GM23338 (cell line): ENCODE measurements around the gene FOXP1. TPM values are rescaled to one million over a fixed set of nuclear protein-coding genes. Genes with fewer than 3 reads are reported as not detected.
A peak's percentile ranks its signal among the peaks of the same experiment; 100 is the strongest.

Source experiments
- ATAC-seq: fragments of 200-7000 bp; cut with Tn5 transposase; 3 replicates; pipeline ENCODE4 v1.9.1; 2020
- DNase-seq: peaks from one replicate; pipeline ENCODE4 v3.0.0-alpha.2; 2015; ENCODE audit warnings: low spot score
- H2AFZ ChIP-seq: fragments of 200-600 bp; sonication (generic); 2 replicates; pipeline ENCODE4 v1.8.0; 2016; ENCODE audit warnings: antibody characterized with exemption, mild to moderate bottlenecking, moderate library complexity
- H3F3A ChIP-seq: fragments of 200-600 bp; sonication (generic); replicated peaks from 2 replicates; pipeline ENCODE4 v1.8.0; 2017; ENCODE audit warnings: antibody characterized with exemption, mixed run types, low read depth
- H3K27ac ChIP-seq: fragments of 200-600 bp; sonication (generic); 2 replicates; pipeline ENCODE4 v1.6.1; 2016; ENCODE audit warnings: low read depth
- H3K27me3 ChIP-seq: fragments of 200-600 bp; sonication (generic); 2 replicates; pipeline ENCODE4 v1.8.0; 2016; ENCODE audit warnings: mild to moderate bottlenecking, mixed run types, moderate library complexity; ENCODE audit not compliant: insufficient read depth
- H3K36me3 ChIP-seq: fragments of 200-600 bp; sonication (generic); 2 replicates; pipeline ENCODE4 v1.8.0; 2016; ENCODE audit warnings: mild to moderate bottlenecking; ENCODE audit not compliant: insufficient read depth
- H3K4me1 ChIP-seq: fragments of 200-600 bp; sonication (generic); 2 replicates; pipeline ENCODE4 v1.8.0; 2016; ENCODE audit warnings: mild to moderate bottlenecking, moderate library complexity; ENCODE audit not compliant: insufficient read depth
- H3K4me2 ChIP-seq: fragments of 200-600 bp; sonication (generic); 2 replicates; pipeline ENCODE4 v1.7.1; 2017; ENCODE audit warnings: mixed run types
- H3K4me3 ChIP-seq: fragments of 200-600 bp; sonication (generic); 2 replicates; pipeline ENCODE4 v1.6.1; 2016; ENCODE audit warnings: mixed run types
- H3K79me2 ChIP-seq: fragments of 200-600 bp; sonication (generic); replicated peaks from 2 replicates; pipeline ENCODE4 v1.8.0; 2017; ENCODE audit warnings: mild to moderate bottlenecking; ENCODE audit not compliant: insufficient read depth
- H3K9me2 ChIP-seq: fragments of 200-600 bp; sonication (generic); 2 replicates; pipeline ENCODE4 v1.8.0; 2017; ENCODE audit not compliant: insufficient read depth
- H4K20me1 ChIP-seq: fragments of 200-600 bp; sonication (generic); replicated peaks from 2 replicates; pipeline ENCODE4 v1.8.0; 2017; ENCODE audit warnings: mild to moderate bottlenecking; ENCODE audit not compliant: insufficient read depth
- H3K27ac Mint-ChIP-seq: 2 replicates; pipeline ENCODE4 v1.8.0; 2020; ENCODE audit warnings: inconsistent platforms, mild to moderate bottlenecking, moderate library complexity, mixed read lengths
- H3K27me3 Mint-ChIP-seq: 3 replicates; pipeline ENCODE4 v1.8.0; 2022; ENCODE audit warnings: low read depth, mild to moderate bottlenecking, moderate library complexity, mixed read lengths, inconsistent platforms; ENCODE audit not compliant: insufficient read depth, poor library complexity
- H3K36me3 Mint-ChIP-seq: 3 replicates; pipeline ENCODE4 v1.8.0; 2021; ENCODE audit warnings: low read depth, mild to moderate bottlenecking, inconsistent platforms, moderate library complexity, mixed read lengths
- H3K4me1 Mint-ChIP-seq: 3 replicates; pipeline ENCODE4 v1.8.0; 2020; ENCODE audit warnings: mild to moderate bottlenecking, inconsistent platforms, mixed read lengths
- H3K4me3 Mint-ChIP-seq: 3 replicates; pipeline ENCODE4 v1.8.0; 2021; ENCODE audit warnings: moderate library complexity, mild to moderate bottlenecking, inconsistent platforms, mixed read lengths
- H3K9me3 Mint-ChIP-seq: 3 replicates; pipeline ENCODE4 v1.8.0; 2020; ENCODE audit warnings: moderate library complexity, mild to moderate bottlenecking, inconsistent platforms, mixed read lengths
- CREB1 ChIP-seq: fragments of 250-450 bp; sonication (Bioruptor Pico); IDR thresholded peaks from 2 replicates; pipeline ENCODE4 v1.5.0; 2020; ENCODE audit warnings: low read depth, mild to moderate bottlenecking, moderate library complexity
- EZH2 ChIP-seq: fragments of 200-600 bp; sonication (generic); IDR thresholded peaks from one replicate; pipeline ENCODE4 v1.8.0; 2017; ENCODE audit warnings: antibody characterized with exemption, mild to moderate bottlenecking, low read depth; ENCODE audit not compliant: unreplicated experiment
- EZH2phosphoT487 ChIP-seq: fragments of 200-600 bp; sonication (generic); IDR thresholded peaks from one replicate; pipeline ENCODE4 v1.8.1; 2018; ENCODE audit warnings: antibody characterized with exemption; ENCODE audit not compliant: unreplicated experiment
- JUNB ChIP-seq: IDR thresholded peaks from one replicate; pipeline ENCODE4 v1.6.1; 2016; ENCODE audit warnings: antibody characterized with exemption; ENCODE audit not compliant: unreplicated experiment
- NANOG ChIP-seq: IDR thresholded peaks from 2 replicates; pipeline ENCODE4 v1.6.1; 2016; ENCODE audit warnings: antibody characterized with exemption, borderline replicate concordance
- POLR2AphosphoS5 ChIP-seq: IDR thresholded peaks from 2 replicates; pipeline ENCODE4 v1.6.1; 2016; ENCODE audit warnings: antibody characterized with exemption, low read depth
- STAT1 ChIP-seq: IDR thresholded peaks from one replicate; pipeline ENCODE4 v1.6.1; 2016; ENCODE audit warnings: antibody characterized with exemption; ENCODE audit not compliant: unreplicated experiment
- ZNF114 ChIP-seq: fragments of 250-450 bp; sonication (Bioruptor Pico); IDR thresholded peaks from 2 replicates; pipeline ENCODE4 v1.5.0; 2020; ENCODE audit warnings: mild to moderate bottlenecking, moderate library complexity
- ZNF331 ChIP-seq: fragments of 250-450 bp; sonication (Bioruptor Pico); IDR thresholded peaks from 2 replicates; pipeline ENCODE4 v1.5.0; 2020; ENCODE audit warnings: low read depth, mild to moderate bottlenecking, moderate library complexity
- polyA plus RNA-seq: library from polyadenylated mRNA; unstranded; fragments of >200 nt; fragmentation: Nextera tagmentation; extraction: Ambion mirVana; gene quantifications from 2 replicates; pipeline ENCODE4 v1.2.1, GENCODE V29; 2016
- total RNA-seq: library from RNA; depleted of rRNA; stranded (reverse); fragments of >200 nt; shearing (Covaris generic); gene quantifications from 2 replicates; pipeline ENCODE4 v1.2.3, GENCODE V29; 2014
- TF ChIP-seq, protein P1 (sequence below): IDR thresholded peaks from one replicate; pipeline ENCODE4 v1.6.1; 2018; ENCODE audit warnings: antibody characterized with exemption; ENCODE audit not compliant: unreplicated experiment
- TF ChIP-seq, protein P2 (sequence below): IDR thresholded peaks from 2 replicates; pipeline ENCODE4 v1.6.1; 2016; ENCODE audit warnings: antibody characterized with exemption
- TF ChIP-seq, protein P3 (sequence below): fragments of 250-450 bp; sonication (Bioruptor Pico); IDR thresholded peaks from 2 replicates; pipeline ENCODE4 v1.5.0; 2020; ENCODE audit warnings: mild to moderate bottlenecking, moderate library complexity
- TF ChIP-seq, protein P4 (sequence below), 2 experiments: fragments of 200-600 bp in 1 of 2; sonication (generic) in 1 of 2; conservative IDR thresholded peaks; 2 replicates each; pipeline versions ENCODE4 v1.5.1 to v1.6.1; 2016 to 2017; ENCODE audit warnings: antibody characterized with exemption in 2 of 2, low read depth in 2 of 2, mild to moderate bottlenecking in 2 of 2, moderate library complexity in 1 of 2

Gene FOXP1
- total and polyA plus RNA-seq, 2 experiments from 2014 or later: 32.9 to 35.5 TPM

DNA sequence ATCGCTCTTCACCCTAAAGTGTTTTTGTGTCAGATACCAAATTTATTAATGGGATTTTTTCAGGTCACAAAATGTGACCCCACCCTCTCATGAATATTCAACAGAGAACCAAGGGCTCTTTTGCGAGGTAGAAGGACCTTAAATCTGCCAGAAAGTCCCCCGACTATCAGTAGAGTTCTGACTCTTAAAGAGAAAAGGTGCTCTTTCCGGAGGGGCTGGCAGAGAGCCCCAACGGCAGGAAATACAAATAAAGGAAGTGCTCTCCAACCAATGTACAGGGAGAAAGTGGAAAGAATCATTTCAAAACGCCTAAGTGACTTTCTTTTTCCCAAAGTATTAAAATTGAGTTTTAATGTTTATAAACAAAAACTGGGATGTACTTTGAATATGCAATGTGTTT lies 517.2 kb downstream of the FOXP1 start:
- no peak overlapping the region for H3K27ac ChIP-seq
- no peaks in the 10 kb centered on the region for H4K20me1 ChIP-seq
- no peaks in the 10 kb centered on the region for H3K36me3 ChIP-seq
- TF ChIP-seq JUNB (no peak), NANOG (no peak), ZNF114 (no peak), STAT1 (no peak), ZNF331 (CRISPR knock-in tag) (no peak), EZH2 (no peak), EZH2phosphoT487 (no peak), POLR2AphosphoS5 (no peak), CREB1 (CRISPR knock-in tag) (no peak)
- TF ChIP-seq, protein P1, sequence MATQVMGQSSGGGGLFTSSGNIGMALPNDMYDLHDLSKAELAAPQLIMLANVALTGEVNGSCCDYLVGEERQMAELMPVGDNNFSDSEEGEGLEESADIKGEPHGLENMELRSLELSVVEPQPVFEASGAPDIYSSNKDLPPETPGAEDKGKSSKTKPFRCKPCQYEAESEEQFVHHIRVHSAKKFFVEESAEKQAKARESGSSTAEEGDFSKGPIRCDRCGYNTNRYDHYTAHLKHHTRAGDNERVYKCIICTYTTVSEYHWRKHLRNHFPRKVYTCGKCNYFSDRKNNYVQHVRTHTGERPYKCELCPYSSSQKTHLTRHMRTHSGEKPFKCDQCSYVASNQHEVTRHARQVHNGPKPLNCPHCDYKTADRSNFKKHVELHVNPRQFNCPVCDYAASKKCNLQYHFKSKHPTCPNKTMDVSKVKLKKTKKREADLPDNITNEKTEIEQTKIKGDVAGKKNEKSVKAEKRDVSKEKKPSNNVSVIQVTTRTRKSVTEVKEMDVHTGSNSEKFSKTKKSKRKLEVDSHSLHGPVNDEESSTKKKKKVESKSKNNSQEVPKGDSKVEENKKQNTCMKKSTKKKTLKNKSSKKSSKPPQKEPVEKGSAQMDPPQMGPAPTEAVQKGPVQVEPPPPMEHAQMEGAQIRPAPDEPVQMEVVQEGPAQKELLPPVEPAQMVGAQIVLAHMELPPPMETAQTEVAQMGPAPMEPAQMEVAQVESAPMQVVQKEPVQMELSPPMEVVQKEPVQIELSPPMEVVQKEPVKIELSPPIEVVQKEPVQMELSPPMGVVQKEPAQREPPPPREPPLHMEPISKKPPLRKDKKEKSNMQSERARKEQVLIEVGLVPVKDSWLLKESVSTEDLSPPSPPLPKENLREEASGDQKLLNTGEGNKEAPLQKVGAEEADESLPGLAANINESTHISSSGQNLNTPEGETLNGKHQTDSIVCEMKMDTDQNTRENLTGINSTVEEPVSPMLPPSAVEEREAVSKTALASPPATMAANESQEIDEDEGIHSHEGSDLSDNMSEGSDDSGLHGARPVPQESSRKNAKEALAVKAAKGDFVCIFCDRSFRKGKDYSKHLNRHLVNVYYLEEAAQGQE: no peak
- TF ChIP-seq, protein P2, sequence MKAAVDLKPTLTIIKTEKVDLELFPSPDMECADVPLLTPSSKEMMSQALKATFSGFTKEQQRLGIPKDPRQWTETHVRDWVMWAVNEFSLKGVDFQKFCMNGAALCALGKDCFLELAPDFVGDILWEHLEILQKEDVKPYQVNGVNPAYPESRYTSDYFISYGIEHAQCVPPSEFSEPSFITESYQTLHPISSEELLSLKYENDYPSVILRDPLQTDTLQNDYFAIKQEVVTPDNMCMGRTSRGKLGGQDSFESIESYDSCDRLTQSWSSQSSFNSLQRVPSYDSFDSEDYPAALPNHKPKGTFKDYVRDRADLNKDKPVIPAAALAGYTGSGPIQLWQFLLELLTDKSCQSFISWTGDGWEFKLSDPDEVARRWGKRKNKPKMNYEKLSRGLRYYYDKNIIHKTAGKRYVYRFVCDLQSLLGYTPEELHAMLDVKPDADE: no peak
- TF ChIP-seq, protein P3, sequence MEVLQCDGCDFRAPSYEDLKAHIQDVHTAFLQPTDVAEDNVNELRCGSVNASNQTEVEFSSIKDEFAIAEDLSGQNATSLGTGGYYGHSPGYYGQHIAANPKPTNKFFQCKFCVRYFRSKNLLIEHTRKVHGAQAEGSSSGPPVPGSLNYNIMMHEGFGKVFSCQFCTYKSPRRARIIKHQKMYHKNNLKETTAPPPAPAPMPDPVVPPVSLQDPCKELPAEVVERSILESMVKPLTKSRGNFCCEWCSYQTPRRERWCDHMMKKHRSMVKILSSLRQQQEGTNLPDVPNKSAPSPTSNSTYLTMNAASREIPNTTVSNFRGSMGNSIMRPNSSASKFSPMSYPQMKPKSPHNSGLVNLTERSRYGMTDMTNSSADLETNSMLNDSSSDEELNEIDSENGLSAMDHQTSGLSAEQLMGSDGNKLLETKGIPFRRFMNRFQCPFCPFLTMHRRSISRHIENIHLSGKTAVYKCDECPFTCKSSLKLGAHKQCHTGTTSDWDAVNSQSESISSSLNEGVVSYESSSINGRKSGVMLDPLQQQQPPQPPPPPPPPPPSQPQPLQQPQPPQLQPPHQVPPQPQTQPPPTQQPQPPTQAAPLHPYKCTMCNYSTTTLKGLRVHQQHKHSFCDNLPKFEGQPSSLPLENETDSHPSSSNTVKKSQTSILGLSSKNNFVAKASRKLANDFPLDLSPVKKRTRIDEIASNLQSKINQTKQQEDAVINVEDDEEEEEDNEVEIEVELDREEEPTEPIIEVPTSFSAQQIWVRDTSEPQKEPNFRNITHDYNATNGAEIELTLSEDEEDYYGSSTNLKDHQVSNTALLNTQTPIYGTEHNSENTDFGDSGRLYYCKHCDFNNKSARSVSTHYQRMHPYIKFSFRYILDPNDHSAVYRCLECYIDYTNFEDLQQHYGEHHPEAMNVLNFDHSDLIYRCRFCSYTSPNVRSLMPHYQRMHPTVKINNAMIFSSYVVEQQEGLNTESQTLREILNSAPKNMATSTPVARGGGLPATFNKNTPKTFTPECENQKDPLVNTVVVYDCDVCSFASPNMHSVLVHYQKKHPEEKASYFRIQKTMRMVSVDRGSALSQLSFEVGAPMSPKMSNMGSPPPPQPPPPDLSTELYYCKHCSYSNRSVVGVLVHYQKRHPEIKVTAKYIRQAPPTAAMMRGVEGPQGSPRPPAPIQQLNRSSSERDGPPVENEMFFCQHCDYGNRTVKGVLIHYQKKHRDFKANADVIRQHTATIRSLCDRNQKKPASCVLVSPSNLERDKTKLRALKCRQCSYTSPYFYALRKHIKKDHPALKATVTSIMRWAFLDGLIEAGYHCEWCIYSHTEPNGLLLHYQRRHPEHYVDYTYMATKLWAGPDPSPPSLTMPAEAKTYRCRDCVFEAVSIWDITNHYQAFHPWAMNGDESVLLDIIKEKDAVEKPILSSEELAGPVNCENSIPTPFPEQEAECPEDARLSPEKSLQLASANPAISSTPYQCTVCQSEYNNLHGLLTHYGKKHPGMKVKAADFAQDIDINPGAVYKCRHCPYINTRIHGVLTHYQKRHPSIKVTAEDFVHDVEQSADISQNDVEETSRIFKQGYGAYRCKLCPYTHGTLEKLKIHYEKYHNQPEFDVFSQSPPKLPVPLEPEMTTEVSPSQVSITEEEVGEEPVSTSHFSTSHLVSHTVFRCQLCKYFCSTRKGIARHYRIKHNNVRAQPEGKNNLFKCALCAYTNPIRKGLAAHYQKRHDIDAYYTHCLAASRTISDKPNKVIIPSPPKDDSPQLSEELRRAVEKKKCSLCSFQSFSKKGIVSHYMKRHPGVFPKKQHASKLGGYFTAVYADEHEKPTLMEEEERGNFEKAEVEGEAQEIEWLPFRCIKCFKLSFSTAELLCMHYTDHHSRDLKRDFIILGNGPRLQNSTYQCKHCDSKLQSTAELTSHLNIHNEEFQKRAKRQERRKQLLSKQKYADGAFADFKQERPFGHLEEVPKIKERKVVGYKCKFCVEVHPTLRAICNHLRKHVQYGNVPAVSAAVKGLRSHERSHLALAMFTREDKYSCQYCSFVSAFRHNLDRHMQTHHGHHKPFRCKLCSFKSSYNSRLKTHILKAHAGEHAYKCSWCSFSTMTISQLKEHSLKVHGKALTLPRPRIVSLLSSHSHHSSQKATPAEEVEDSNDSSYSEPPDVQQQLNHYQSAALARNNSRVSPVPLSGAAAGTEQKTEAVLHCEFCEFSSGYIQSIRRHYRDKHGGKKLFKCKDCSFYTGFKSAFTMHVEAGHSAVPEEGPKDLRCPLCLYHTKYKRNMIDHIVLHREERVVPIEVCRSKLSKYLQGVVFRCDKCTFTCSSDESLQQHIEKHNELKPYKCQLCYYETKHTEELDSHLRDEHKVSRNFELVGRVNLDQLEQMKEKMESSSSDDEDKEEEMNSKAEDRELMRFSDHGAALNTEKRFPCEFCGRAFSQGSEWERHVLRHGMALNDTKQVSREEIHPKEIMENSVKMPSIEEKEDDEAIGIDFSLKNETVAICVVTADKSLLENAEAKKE (CRISPR knock-in tag): no peak
- TF ChIP-seq, protein P4, sequence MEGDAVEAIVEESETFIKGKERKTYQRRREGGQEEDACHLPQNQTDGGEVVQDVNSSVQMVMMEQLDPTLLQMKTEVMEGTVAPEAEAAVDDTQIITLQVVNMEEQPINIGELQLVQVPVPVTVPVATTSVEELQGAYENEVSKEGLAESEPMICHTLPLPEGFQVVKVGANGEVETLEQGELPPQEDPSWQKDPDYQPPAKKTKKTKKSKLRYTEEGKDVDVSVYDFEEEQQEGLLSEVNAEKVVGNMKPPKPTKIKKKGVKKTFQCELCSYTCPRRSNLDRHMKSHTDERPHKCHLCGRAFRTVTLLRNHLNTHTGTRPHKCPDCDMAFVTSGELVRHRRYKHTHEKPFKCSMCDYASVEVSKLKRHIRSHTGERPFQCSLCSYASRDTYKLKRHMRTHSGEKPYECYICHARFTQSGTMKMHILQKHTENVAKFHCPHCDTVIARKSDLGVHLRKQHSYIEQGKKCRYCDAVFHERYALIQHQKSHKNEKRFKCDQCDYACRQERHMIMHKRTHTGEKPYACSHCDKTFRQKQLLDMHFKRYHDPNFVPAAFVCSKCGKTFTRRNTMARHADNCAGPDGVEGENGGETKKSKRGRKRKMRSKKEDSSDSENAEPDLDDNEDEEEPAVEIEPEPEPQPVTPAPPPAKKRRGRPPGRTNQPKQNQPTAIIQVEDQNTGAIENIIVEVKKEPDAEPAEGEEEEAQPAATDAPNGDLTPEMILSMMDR (conservative IDR thresholded peaks at IDR 0.05; ENCODE audit: low read depth in 2 of 2): no peak
- no peaks in the 10 kb centered on the region for H3K9me2 ChIP-seq
- DNase-seq: peak; percentile 55
- H3K4me2 ChIP-seq: peak overlapping the region; percentile 87
- ATAC-seq: no peak
- Mint-ChIP-seq H3K4me3 (peak overlapping the region; percentile 80), H3K36me3 (no peaks in the 10 kb centered on the region), H3K27me3 (peaks cover 13% of the 10 kb centered on the region), H3K9me3 (no peaks in the 10 kb centered on the region), H3K27ac (no peak overlapping the region), H3K4me1 (peaks cover 65% of the 10 kb centered on the region)
- peaks cover 60% of the 10 kb centered on the region for H3K4me1 ChIP-seq
- H3K4me3 ChIP-seq: peak overlapping the region; percentile 66
- H3F3A ChIP-seq: no peaks in the 10 kb centered on the region
- no peak overlapping the region for H2AFZ ChIP-seq
- peaks cover 24% of the 10 kb centered on the region for H3K79me2 ChIP-seq
- peaks cover 19% of the 10 kb centered on the region; the same call in 1 of the 2 replicates for H3K27me3 ChIP-seq
